Adipocyte (in vitro differentiated cells): ENCODE measurements around the gene FEM1A.
"Not testable (repeated sequence)": the region's sequence is repeated elsewhere in the genome, so short reads cannot be mapped to it uniquely, and the experiment has no call there.

Experiments used
- DNase-seq: peaks from one replicate; pipeline ENCODE4 v3.0.0-alpha.2; 2015; ENCODE audit warnings: low read depth
- H3K27me3 ChIP-seq: replicated peaks from 2 replicates; pipeline ENCODE4 v1.7.0; 2013; ENCODE audit warnings: mild to moderate bottlenecking, low read length, moderate library complexity; ENCODE audit not compliant: control insufficient read depth, insufficient read depth
- H3K36me3 ChIP-seq: 2 replicates; pipeline ENCODE4 v1.7.0; 2013; ENCODE audit warnings: low read length, mild to moderate bottlenecking, moderate library complexity; ENCODE audit not compliant: control insufficient read depth, insufficient read depth, severe bottlenecking
- H3K4me1 ChIP-seq: 2 replicates; pipeline ENCODE4 v1.7.0; 2013; ENCODE audit warnings: mild to moderate bottlenecking, low read length, moderate library complexity; ENCODE audit not compliant: control insufficient read depth, insufficient read depth
- H3K4me3 ChIP-seq: 2 replicates; pipeline ENCODE4 v1.7.0; 2013; ENCODE audit warnings: mild to moderate bottlenecking, low read length, moderate library complexity
- H3K9ac ChIP-seq: 2 replicates; pipeline ENCODE4 v1.7.0; 2013; ENCODE audit warnings: mild to moderate bottlenecking, low read length, moderate library complexity
- H3K9me3 ChIP-seq: 2 replicates; pipeline ENCODE4 v1.7.0; 2013; ENCODE audit warnings: mild to moderate bottlenecking, low read length, moderate library complexity; ENCODE audit not compliant: control insufficient read depth

Gene FEM1A, protein sequence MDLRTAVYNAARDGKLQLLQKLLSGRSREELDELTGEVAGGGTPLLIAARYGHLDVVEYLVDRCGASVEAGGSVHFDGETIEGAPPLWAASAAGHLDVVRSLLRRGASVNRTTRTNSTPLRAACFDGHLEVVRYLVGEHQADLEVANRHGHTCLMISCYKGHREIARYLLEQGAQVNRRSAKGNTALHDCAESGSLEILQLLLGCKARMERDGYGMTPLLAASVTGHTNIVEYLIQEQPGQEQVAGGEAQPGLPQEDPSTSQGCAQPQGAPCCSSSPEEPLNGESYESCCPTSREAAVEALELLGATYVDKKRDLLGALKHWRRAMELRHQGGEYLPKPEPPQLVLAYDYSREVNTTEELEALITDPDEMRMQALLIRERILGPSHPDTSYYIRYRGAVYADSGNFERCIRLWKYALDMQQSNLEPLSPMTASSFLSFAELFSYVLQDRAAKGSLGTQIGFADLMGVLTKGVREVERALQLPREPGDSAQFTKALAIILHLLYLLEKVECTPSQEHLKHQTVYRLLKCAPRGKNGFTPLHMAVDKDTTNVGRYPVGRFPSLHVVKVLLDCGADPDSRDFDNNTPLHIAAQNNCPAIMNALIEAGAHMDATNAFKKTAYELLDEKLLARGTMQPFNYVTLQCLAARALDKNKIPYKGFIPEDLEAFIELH

DNA sequence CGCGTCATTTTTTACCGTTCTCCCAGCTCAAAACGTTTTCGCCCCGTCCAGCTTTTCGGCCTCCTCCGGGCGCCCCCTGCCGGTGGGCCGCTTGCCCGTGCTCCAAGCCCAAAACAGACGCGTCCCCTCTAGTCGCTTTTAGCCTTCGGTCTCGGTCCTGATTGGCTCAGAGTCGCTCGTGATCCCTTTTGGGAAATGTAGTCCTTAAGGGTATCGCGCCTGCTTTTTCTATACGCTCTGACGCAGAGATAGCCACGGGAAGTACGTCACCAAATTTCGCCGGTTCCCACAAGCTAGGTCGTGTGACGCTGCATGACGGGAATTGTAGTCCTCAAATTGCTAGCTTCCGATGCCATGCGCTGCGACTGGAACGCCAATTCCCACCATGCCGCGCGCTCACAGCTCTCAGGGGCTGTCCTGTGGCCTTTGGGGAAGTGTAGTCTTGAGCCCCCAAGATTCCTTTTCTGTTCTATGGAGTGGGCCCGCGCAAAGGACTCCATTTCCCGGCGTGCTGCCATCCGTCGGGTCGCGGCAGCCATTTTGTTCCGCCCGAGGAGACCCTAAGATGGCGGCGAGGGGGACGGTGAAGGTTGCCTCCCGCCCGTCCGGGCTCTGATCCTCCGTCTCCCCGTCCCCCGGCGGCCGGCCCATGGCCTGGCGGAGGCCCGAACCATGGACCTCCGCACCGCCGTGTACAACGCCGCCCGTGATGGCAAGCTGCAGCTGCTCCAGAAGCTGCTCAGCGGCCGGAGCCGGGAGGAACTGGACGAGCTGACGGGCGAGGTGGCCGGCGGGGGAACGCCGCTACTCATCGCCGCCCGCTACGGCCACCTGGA, at the start of gene FEM1A:
FEM1A (plus strand) TSS at position 552 of the 836 bp plus-strand sequence; CDS start at position 673, 121 bp downstream.
- DNase-seq = peak; percentile 100
- H3K27me3 ChIP-seq = no peaks in the 10 kb centered on the region
- H3K36me3 ChIP-seq = peaks cover 22% of the 10 kb centered on the region
- H3K4me1 ChIP-seq = peaks cover 17% of the 10 kb centered on the region
- H3K9me3 ChIP-seq = no peaks in the 10 kb centered on the region
- H3K9ac ChIP-seq = peak within 1 kb of the TSS; percentile 94
- peak within 1 kb of the TSS; percentile 90 for H3K4me3 ChIP-seq

DNA sequence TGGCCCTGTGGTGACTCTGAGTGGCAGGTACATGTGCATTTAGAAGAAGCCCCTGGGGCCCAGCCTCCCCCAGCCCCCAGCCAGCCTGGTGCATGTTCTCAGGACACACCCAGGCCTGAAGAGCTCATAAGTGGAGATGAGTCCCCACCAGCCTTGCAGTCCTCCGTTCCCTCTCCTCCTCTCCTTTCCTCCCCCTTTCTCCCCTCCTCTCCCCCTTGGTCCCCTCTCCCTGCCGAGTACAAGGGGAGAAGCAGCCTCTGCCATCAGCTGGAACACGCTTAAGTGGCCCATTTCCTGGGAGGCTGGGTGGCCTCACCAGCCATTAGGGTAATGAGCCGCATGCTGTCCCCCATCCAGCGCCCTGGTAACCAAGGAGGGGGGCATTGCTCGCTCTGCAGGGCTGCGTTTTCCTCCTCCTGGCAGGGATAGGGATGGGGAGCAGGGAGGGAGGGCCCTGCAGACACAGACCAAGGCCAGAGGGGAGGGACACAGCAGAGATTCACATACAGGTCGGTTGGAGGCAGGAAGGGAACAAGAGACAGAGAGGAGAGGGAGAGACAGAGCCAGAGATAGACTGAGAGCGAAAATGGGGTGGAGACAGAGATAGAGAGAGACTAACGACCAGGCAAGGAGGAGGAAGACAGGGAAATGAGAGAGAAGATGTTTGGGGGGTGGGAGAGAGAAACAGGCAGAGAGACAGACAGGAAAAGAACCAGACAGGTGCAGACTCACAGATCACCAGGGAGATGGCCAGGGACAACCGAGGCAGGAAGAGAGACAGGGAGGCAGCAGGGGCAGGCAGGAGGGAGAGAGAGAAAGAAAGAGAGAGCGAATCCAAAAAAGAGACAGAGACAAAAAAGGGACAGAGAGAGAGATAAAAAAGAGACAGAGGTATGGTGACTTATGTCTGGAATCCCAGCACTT, 48.5 kb upstream of the FEM1A start:
- H3K27me3 ChIP-seq = peaks cover 4% of the 10 kb centered on the region
- DNase-seq = no peak
- H3K9me3 ChIP-seq = no peaks in the 10 kb centered on the region
- H3K9ac ChIP-seq = peak overlapping the region; percentile 14
- H3K4me3 ChIP-seq = no peak overlapping the region
- H3K36me3 ChIP-seq = no peaks in the 10 kb centered on the region
- H3K4me1 ChIP-seq = peaks cover 26% of the 10 kb centered on the region

DNA sequence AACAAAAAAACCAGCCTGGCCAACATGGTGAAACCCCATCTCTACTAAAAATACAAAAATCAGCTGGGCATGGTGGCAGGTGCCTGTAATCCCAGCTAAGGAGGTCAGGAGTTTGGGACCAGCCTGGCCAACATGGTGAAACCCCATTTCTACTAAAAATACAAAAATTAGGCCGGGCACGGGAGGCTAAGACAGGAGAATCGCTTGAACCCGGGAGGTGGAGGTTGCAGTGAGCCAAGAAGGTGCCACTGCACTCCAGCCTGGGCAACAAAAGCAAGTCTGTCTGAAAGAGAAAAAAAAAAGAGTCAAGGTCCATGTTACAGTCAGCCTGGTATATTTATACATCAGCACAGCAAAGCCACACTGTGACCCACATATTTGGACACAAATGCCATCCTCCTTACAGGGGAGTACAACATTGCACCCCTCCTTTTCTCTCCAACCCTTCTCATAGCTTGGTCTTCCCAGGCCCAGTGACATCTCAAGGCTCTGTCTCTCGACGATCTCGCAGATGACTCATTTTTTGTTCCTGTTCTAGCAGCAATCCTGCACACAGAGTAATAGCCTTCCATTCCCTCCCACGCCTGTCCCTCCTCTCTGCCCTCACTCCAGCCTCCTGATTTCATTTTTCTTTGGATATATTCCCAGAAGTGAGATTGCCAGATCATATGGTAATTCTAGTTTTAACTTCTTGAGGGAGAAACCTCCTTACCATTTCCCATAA, 46.9 kb upstream of the FEM1A start:
- Histone ChIP-seq H3K27me3 (peaks cover 4% of the 10 kb centered on the region), H3K4me1 (peaks cover 26% of the 10 kb centered on the region), H3K4me3 (no peak overlapping the region), H3K9me3 (no peaks in the 10 kb centered on the region), H3K9ac (no peak overlapping the region), H3K36me3 (no peaks in the 10 kb centered on the region)
- peak; percentile 96 for DNase-seq

DNA sequence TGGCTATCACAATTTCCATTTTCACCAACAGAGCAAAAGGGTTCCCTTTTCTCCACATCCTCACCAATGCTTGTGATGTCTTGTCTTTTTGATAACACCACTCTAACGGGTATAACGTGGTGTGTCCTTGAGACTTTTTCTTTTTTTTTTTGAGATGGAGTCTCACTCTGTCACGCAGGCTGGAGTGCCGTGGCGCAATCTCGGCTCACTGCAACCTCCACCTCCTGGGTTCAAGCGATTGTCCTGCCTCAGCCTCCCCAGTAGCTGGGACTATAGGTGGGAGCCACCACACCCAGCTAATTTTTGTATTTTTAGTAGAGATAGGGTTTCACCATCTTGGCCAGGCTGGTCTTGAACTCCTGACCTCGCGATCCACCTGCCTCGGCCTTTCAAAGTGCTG, 46.4 kb upstream of the FEM1A start:
- not testable (repeated sequence) for H3K4me3 ChIP-seq
- peaks cover 26% of the 10 kb centered on the region for H3K4me1 ChIP-seq

DNA sequence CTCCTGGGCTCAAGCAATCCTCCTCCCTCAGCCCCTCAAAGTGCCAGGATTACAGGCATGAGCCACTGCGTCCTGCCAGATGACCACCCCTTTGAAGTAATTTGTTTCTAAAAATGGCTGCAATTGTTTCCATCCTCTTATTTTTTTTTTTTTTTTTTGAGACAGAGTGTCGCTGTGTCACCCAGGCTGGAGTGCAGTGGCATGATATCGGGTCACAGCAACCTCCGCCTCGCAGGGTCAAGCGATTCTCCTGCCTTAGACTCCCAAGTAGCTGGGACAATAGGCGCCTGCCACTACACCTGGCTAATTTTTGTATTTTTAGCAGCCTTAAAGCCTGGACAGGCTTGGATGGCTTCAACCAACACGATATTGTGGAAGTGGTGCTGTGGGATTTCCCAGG, 45.5 kb upstream of the FEM1A start:
- Histone ChIP-seq H3K4me3 (no peak overlapping the region), H3K9me3 (no peaks in the 10 kb centered on the region), H3K9ac (no peak overlapping the region), H3K4me1 (peaks cover 26% of the 10 kb centered on the region), H3K27me3 (peaks cover 7% of the 10 kb centered on the region), H3K36me3 (no peaks in the 10 kb centered on the region)
- no peak for DNase-seq

More for the DNA sequence above, 46.4 kb upstream of the FEM1A start:
- not testable (repeated sequence) for H3K9me3 ChIP-seq, H3K27me3 ChIP-seq, H3K9ac ChIP-seq, DNase-seq, H3K36me3 ChIP-seq

DNA sequence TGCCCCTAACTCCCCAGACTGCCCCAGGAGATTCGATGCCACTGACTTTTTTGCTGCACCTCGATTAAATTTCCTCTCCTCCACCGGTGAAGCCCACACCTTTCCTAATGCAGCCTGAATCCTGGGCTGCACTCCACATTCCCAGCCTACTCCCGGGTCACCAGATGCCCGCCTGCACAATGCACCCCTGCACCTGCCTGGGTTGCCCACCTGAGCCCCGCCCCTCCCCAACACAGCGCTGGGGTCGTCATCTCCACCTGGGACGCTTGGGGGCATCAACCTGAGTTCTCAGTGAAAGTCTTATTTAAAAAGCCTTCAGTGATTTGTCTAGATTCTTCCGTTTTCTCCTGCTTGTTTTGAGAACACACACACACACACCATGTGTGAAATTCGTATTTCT, 43.3 kb upstream of the FEM1A start:
- H3K9ac ChIP-seq = no peak overlapping the region
- DNase-seq = no peak
- peaks cover 14% of the 10 kb centered on the region for H3K4me1 ChIP-seq
- no peaks in the 10 kb centered on the region for H3K36me3 ChIP-seq
- peaks cover 7% of the 10 kb centered on the region for H3K27me3 ChIP-seq
- H3K4me3 ChIP-seq = no peak overlapping the region
- H3K9me3 ChIP-seq = no peaks in the 10 kb centered on the region

DNA sequence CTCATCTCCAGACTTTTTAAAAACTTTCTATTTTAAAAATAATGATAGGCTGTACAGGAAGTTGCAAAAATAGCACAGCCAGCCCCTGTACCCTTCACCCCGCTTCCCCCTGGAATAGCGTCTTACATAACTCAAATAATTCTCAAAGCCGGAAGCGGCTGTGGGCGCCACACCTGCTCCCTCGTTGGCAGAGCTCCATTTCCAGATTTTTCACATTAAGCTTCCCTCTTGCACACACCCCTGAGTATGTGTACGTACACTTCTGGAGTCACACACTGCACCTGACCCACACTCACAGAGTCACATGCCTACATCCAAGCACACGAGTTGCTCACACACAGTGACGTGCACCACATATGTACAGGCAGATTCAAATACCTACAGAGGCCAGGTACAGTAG, 42.9 kb upstream of the FEM1A start:
- Histone ChIP-seq H3K4me3 (no peak overlapping the region), H3K9ac (no peak overlapping the region), H3K36me3 (no peaks in the 10 kb centered on the region), H3K4me1 (peaks cover 13% of the 10 kb centered on the region), H3K9me3 (no peaks in the 10 kb centered on the region), H3K27me3 (peaks cover 7% of the 10 kb centered on the region)
- no peak for DNase-seq

DNA sequence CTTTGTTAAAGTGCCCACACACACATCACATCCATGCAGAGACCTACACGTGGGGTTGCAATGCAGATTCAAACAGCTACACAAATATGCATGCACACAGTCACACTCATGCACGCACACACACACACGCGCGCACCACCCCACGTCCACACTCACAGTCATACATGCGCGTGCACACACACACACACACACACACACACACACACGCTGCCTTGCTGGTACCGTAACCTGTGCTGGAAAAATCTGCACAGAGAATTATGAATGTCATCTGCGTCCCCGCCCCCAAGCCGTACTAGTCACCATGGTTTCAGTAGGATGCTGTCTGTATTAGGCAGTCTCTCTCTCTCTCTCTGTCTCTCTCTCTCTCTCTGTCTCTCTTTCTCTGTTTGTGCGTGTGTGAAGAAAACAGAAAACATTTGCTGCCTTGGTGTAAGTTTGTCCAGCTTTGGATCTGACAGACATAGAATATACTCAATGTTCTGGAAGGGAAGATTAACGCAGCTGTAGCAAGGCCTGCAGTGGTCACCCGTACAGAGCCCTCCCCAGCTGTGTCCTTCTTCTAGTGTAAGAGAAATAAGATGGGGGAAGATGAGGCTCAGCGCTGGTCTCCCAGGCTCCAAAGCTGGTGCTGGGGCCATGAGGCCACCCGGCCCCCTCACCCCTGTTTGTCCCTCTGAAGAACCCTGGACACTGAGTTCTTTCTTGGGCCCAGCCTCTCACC, 41.5 kb upstream of the FEM1A start:
- Histone ChIP-seq H3K4me3 (no peak overlapping the region), H3K4me1 (peaks cover 6% of the 10 kb centered on the region), H3K9me3 (no peaks in the 10 kb centered on the region), H3K27me3 (peaks cover 10% of the 10 kb centered on the region), H3K36me3 (no peaks in the 10 kb centered on the region), H3K9ac (no peak overlapping the region)
- no peak for DNase-seq

DNA sequence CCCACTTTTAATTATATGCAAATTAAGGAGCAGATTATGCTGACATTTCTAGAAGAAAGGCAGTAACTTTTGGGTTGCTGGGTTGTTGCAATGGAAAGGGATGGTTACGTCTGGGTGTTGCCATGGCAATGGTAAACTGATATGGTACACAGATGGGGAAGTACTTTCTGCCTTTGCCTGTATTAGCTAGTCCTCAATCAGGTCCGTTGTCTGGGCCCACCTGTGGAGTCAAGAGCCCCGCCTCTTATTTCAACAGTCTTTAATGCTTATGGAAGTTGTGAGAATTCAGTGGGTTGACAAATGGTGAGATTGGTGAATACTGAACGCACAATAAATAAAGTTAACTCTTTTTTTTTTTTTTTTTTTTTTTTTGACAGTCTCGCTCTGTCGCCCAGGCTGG, 37.3 kb upstream of the FEM1A start:
- Histone ChIP-seq H3K9ac (no peak overlapping the region), H3K9me3 (peaks cover 10% of the 10 kb centered on the region), H3K4me3 (no peak overlapping the region), H3K27me3 (peaks cover 12% of the 10 kb centered on the region), H3K36me3 (no peaks in the 10 kb centered on the region), H3K4me1 (no peaks in the 10 kb centered on the region)
- DNase-seq = peak; percentile 22
